Neural progenitor cell (in vitro differentiated cells): Measurements from ENCODE around the gene EPHX1.

Experiments
- CTCF ChIP-seq: fragments of 200-600 bp; sonication (generic); IDR thresholded peaks from 2 replicates; pipeline ENCODE4 v1.5.1; 2017; ENCODE audit warnings: antibody characterized with exemption, mild to moderate bottlenecking
- EZH2 ChIP-seq: fragments of 200-600 bp; sonication (generic); IDR thresholded peaks from 2 replicates; pipeline ENCODE4 v1.6.1; 2017; ENCODE audit warnings: antibody characterized with exemption, mild to moderate bottlenecking, moderate library complexity

- TF ChIP-seq CTCF = no peak
- TF ChIP-seq EZH2 = no peak
Measured at GRCh38 chr1:225780134-225780533, 29.8 kb upstream of the EPHX1 start.
